Epithelial cell of proximal tubule (primary cell): ENCODE data around the gene MYOZ1. TPM values are rescaled to one million over a fixed set of nuclear protein-coding genes. Genes with fewer than 3 reads are reported as not detected.
A peak's percentile ranks its signal among the peaks of the same experiment; 100 is the strongest.

ENCODE experiments used
- DNase-seq: peaks from one replicate; pipeline ENCODE4 v3.0.0-alpha.2; 2011; ENCODE audit warnings: low read depth
- H3K4me3 ChIP-seq: 2 replicates; pipeline ENCODE4 v1.5.1; 2011; ENCODE audit warnings: low read depth, mild to moderate bottlenecking, low read length
- CTCF ChIP-seq: conservative IDR thresholded peaks from 2 replicates; pipeline ENCODE4 v1.5.1; 2012; ENCODE audit warnings: low read depth, mild to moderate bottlenecking, low read length
- total RNA-seq: library from RNA; depleted of rRNA; stranded (reverse); fragments of >200 nt; gene quantifications from 2 replicates; pipeline ENCODE4 v1.2.3, GENCODE V29; 2015

Gene MYOZ1
- total RNA-seq, 1 donor from 2014 or later: 1.1 TPM

- H3K4me3 ChIP-seq: peak within 1 kb of the TSS; percentile 24
- peak; percentile 78 for DNase-seq
- TF ChIP-seq CTCF: no peak
Observed at GRCh38 chr10:73590881-73591799, 50.1 kb downstream of the MYOZ1 start, which contains the start of gene USP54. Gene USP54 (minus strand): TSS chr10:73591342. CDS start chr10:73575658, 15,684 bp downstream.

- TF ChIP-seq CTCF: no peak
- no peak for DNase-seq
- H3K4me3 ChIP-seq: peak overlapping the region; percentile 24
Observed at GRCh38 chr10:73589563-73590126, 51.6 kb downstream of the MYOZ1 start.

- no peak for DNase-seq
- H3K4me3 ChIP-seq: no peak overlapping the region
- TF ChIP-seq CTCF: no peak
Observed at GRCh38 chr10:73588656-73589055, 52.6 kb downstream of the MYOZ1 start.

GRCh38 chr10:73586583-73586984 lies 54.7 kb downstream of the MYOZ1 start:
- TF ChIP-seq CTCF: no peak
- no peak for DNase-seq
- no peak overlapping the region for H3K4me3 ChIP-seq

GRCh38 chr10:73585327-73585726 lies 55.9 kb downstream of the MYOZ1 start:
- no peak for DNase-seq
- TF ChIP-seq CTCF: no peak
- H3K4me3 ChIP-seq: no peak overlapping the region

GRCh38 chr10:73584737-73585136 lies 56.5 kb downstream of the MYOZ1 start:
- no peak overlapping the region for H3K4me3 ChIP-seq
- DNase-seq: no peak
- TF ChIP-seq CTCF: no peak
